RCC 7860 (cell line): ENCODE measurements around the gene STK40.

Experiments
- DNase-seq: peaks from one replicate; pipeline ENCODE4 v3.0.0-alpha.2; 2015; ENCODE audit warnings: low spot score
- FAIRE-seq: peaks from 2 replicates; lab custom pipeline; 2012; peaks lifted over from hg19 to GRCh38; lab: Jason Lieb, UNC

Gene STK40

DNA sequence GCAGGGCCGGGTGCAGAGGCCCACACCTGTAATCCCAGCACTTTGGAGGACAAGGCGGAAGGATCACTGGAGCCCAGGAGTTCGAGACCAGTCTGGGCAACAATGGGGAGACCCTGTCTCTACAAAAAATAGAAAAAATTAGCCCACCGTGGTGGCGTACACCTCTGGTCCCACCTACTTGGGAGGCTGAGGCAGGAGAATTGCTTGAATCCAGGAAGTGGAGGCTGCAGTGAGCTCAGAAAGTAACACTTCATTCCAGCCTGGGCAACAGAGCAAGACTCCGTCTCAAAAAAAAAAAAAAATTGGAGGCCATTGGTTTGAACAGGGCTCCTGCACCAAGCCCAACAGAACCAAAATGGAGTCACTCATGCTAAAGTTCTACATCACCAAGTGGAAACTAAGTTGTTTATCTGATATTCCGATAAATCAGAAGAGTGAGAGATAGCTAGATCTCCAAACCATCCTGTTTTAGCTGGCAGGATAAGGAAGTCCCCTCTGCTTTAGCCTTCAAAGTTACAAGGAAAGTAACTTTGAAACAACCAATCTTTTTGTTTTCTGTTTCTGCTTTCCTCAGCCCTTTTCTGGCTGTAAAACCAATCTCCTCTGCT, 12.8 kb upstream of the STK40 start:
- no peak for DNase-seq
- no peak for FAIRE-seq

GRCh38 chr1:36397378-36398230, 11.9 kb upstream of the STK40 start, which contains the start of gene LSM10:
Gene LSM10 (minus strand): TSS chr1:36397908. CDS start chr1:36394129, 3,779 bp downstream.
- DNase-seq = peak; percentile 79
- peak; percentile 76 for FAIRE-seq

- no peak for FAIRE-seq
- DNase-seq = no peak
These were observed 11.3 kb upstream of the STK40 start for GRCh38 chr1:36397083-36397377.

- no peak for DNase-seq
- no peak for FAIRE-seq
These were observed 10.6 kb upstream of the STK40 start for GRCh38 chr1:36396359-36396758.

- DNase-seq (no peak), FAIRE-seq (no peak)
These were observed 8.0 kb upstream of the STK40 start for GRCh38 chr1:36393686-36394085.

GRCh38 chr1:36392836-36393235, 7.1 kb upstream of the STK40 start:
- no peak for FAIRE-seq
- DNase-seq = no peak

DNA sequence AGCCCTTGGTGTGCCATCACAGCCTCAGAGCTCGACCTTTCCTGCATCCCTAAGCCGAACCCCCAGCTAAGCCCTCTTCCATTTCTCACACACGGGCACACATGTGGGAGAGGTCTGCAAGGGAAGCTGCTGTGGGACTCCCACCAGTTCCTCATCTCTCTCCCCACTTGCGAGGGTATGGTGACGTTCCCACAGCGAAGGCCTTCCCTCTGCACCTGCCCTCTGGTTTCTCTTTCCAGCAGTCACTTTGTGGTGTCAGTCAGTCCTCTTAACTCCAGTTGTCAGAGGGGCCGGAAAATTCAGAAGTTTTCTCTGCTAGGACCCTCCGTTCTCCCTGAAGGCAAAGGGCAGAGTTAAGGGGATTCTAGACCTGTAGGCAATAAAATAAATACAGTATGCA, 5.5 kb upstream of the STK40 start:
- FAIRE-seq = no peak

DNA sequence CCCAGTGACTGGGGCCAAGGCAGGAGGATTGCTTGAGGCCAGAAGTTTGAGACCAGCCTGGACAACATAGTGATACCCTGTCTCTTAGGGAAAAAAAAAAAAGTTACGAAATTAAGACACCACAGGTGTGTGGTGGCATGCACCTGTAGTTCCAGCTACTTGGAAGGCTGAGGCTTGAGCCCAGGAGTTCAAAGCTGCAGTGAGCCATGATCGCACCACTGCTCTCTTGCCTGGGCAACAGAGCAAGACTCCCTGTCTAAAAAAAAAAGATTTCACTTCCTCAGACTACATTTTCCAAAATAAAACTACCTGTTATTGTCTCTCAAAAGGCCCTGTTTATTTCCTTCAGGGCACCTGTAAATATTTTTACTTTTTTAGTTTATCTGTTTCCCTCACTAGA, 4.7 kb upstream of the STK40 start:
- no peak for FAIRE-seq
- no peak for DNase-seq

More for the DNA sequence above, 5.5 kb upstream of the STK40 start:
- DNase-seq = no peak

GRCh38 chr1:36389999-36390398, 4.3 kb upstream of the STK40 start:
- FAIRE-seq (no peak), DNase-seq (no peak)

GRCh38 chr1:36389261-36389660, 3.5 kb upstream of the STK40 start:
- FAIRE-seq (no peak), DNase-seq (no peak)

DNA sequence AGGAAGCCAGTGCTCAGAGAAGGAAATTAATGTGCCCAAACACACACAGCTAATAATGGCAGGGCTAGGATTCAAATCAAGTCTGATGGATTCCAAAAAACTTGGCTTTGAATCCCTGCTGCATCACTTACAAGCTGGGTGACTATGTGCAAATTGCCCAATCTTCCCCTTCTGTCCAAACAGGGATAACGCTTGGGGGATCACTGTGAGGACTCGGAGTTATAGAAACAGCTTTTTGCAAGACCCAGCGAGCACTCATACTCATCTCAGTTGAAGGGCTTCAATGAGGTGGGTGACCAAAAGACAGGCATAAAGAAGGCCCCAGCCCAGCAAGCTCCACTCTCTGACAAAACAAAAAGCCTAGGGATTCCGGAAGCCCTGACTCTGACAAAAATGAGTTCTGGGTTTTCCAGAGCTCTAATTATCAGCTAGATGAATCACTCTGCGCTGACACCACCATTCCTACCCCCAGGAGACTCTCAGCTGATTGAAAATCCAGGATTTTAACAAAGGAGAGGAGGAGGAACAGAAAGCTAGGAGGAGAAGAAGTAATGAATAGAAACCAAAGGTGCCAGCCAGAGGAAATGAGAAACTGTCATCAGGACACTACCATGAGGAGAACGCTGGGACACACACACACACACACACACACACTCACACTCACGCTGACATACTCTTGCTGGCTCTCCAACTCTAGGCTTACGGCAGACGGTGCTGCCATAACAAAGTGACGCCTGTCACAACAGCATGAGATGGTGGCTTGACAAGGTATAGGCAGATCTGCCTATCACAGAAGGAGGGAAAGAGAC, 1.6 kb upstream of the STK40 start:
- peak; percentile 63 for FAIRE-seq
- DNase-seq = peak; percentile 68

- DNase-seq (peak; percentile 100), FAIRE-seq (peak; percentile 96)
These were observed 779 bp upstream of the STK40 start for GRCh38 chr1:36386265-36387140.

- DNase-seq = peak; percentile 7
- FAIRE-seq = no peak
These were observed 948 bp downstream of the STK40 start for GRCh38 chr1:36384542-36385409.

GRCh38 chr1:36383240-36383639, 2.5 kb downstream of the STK40 start:
- no peak for FAIRE-seq
- no peak for DNase-seq

DNA sequence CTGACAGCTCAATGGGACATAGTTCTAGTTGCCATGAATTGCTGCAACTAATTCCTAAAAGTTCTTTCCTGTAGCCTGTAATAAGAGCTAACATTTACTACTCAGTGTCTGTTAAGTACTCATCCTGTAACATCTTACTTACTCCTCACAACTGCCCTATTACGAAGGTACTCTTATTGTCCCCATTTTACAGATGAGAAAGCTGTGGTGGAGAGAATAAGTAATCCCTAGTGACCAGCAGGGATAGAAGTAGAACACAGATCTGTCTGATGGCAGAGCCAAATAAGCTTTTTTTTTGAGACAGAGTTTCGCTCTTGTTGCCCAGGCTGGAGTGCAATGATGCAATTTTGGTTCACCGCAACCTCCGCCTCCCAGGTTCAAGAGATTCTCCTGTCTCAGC, 3.1 kb downstream of the STK40 start:
- FAIRE-seq (no peak), DNase-seq (no peak)

- no peak for FAIRE-seq
- no peak for DNase-seq
These were observed 3.5 kb downstream of the STK40 start for GRCh38 chr1:36382231-36382630.

DNA sequence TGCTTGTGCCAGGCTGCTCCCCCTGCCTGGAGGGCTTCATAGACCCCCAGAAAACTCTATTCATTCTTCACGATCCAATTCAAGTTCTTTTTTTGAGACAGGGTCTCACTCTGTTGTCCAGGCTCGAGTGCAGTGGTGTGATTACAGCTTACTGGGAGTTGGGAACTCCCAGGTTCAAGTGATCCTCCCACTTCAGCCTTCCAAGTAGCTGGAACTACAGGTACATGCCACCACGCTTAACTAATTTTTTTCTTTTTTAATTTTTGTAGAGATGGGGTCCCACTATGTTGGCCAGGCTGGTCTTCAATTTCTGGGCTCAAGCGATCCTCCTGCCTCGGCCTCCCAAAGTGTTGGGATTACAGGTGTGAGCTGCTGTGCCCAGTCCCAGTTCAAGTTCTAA, 4.3 kb downstream of the STK40 start:
- DNase-seq (no peak), FAIRE-seq (no peak)

GRCh38 chr1:36380782-36381181, 4.9 kb downstream of the STK40 start:
- DNase-seq (no peak), FAIRE-seq (no peak)

DNA sequence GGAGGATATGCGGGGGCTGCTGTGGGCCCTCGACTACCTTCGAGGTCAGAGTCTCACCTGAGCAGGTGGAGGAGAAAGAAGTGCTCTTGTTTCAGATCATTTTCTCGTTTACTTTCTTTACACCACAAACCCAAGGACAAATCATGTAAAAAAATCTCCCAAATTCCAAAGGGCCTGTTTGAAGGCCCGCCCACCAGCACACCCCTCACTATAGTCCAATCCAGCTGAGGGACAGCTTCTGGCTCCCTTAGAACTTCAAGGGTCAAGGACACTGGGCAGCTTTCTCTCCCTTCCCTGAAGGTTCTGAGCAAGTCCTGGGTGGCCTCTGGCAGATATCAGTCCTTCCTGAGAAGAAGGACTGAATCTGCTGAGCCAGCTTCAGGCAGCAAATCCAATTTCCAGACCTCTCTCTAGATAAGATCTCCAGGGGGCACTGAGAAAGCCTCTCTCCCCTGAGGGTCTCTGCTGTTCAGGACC, 5.5 kb downstream of the STK40 start:
- no peak for FAIRE-seq

More for the DNA sequence above, 5.5 kb downstream of the STK40 start:
- DNase-seq = no peak
